ENCODE measurements around the gene F2.
"Not testable (repeated sequence)": the region's sequence is repeated elsewhere in the genome, so short reads cannot be mapped to it uniquely, and the experiment has no call there.

F2 gene

DNA sequence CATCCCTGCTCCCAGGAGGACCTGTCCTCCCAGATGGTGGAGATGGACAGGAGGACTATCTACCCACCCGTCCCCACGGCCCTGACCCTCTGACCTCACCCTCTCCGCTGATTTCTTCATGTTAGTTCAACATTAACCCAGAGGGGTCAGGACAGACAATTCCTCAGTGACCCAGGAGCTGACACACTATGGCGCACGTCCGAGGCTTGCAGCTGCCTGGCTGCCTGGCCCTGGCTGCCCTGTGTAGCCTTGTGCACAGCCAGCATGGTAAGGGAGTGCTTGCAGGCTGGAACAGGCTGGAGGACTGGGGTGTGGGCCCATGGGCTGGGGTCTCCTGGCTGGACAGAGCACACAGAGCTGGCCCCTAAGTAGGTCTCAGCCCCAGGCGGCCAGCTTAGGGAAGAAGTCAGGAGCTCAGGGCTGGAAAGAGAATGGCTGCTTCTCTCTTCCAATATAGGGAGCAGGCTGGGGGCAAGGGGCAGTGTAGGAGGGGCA lies at the start of gene F2:
Gene F2 (plus strand): TSS at position 166 of the 495 bp plus-strand sequence. CDS start 23 bp downstream, at position 189.
- no peak for DNase-seq

DNA sequence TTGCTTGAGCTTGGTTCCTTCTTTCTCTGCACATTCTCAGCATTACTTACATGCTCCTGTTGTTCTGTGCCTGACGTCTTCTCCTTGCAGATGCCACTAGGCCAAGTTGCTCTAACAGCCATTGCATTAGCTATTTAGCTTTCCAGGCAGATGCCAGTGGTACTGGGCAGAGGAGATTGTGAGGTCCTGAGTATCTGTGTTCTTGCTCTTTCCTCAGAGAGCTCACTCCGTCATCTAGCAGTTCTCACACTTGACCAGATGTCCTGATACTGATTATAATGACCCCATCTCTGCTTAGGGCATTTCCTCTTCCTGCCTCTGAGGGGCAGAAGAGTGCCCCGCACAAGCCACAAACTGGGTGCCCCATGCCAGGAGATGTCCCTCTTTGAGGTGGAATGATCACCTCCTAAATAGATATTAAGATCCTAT lies 49.3 kb upstream of the F2 start:
- no peak for DNase-seq

GRCh38 chr11:46670521-46670920 lies 48.5 kb upstream of the F2 start:
- not testable (repeated sequence) for DNase-seq

DNA sequence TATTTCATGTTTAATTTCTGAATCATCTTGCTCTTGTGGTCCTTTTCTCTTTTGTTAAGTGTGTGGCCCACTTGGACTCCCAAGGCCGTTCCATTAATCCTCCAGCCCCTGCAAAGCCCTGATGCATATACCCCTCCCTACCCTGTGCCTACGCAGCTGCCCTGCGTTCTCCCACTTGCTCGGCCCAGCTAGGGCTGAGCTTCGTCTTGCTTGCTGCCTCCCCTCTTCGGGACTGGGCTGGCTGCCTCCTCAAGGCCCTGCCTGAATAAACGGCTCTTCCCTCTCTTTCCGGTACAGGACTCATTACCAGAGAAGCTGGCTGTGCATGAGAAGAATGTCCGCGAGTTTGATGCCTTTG lies 47.1 kb upstream of the F2 start:
- no peak for DNase-seq

- DNase-seq = no peak
Measured at GRCh38 chr11:46672381-46672839, 46.6 kb upstream of the F2 start.

DNA sequence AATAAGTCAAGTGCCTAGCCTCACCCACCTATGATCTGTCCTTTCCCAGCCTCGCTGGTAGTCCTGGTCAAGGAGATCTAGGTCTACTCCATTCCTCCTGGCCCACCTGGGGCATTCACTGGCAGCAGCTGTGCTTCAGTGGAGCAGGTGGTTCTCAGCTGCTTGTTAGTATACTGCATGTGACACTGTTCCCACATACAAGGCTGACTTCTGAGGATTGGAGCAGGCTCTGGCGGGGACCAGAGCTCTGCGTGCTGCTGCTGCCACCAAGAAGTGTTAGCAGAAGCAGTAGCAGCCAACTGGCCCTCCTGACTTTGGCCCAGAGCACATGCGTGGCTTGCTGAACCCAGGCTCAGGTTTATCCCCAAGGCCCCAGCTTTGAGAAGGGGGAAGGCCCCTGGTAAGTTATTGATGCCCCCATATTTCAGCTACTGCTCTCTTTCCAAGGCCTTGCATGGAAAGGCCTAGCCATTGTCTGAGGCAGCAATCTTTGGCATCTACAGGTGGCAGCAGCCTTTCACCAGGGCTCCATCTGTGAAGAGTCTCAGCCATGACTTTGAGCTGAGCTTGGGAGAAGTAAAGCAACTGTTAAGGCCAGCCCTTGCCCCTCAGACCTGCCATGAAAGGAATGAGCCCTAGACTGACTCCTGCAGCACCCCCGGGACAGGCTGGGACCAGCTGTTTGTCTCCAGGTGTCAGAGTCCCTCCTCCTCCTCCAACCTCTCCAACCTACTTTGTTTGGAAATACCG lies 45.1 kb upstream of the F2 start:
- DNase-seq = no peak

DNA sequence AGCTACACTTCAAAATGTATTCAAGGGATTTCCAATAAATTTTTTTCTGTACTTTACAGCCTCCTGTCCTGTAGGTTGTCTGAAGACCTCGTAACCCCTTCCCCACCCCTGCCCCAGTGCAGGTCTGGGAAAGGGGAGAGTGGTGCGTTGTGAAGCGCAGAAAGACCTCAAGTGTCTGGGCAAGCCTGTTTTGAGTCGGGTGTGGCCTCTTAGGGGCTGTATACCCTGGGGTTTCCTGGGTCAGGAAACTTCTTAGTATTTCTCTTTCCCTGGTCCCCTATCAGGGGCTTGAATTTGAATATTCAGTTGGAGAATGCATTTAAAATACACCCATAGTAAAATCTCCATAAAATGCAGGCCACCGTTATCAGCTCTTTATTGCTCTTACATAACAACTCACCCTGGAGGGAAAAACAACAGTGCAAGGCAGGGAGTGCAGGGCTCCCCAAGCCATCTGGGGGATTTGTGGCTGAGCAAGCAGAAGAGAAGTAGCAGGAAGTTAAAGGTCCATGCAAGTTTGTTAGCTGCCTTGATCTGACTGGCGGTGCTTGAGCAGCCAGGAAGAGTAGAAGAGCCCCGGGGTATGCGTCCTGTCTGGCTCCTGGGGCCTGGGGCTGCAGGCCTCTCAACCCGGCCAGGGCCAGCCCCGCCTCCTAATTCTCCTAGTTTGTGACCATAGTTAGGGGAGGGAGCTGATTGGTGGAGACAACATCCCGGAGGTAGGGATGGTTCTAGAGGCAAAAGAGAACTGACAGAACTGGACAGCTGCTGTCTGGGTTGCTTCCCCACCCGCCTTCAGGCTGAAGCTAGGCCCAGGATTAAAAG lies 44.3 kb upstream of the F2 start:
- DNase-seq = no peak

DNA sequence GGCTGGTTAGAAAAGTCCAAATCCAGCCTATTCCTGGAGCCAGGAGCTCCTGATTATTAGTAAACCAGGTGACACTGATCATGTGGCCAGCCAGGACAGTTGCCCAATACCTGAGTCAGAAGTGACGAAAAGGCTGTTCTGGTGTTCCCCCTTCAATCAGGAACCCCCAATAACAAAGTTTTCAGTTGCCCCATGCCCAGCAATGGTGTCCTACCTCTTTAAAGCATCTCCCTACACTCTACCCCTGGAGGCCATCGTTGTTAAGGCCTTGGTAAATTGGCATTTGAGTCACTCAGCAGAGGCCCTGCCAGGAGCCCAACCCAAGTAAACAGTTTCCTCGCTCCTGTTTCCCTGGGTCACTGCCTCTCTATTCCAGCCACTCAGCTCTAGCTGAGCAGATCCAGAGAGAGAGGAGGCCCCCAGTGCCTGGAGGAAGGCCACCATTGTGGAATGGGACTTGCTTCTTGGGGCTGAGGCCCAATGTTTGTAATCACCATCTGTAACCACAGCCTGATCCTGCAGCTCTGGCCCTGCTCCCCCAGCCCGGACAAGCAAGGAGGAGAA lies 43.6 kb upstream of the F2 start:
- peak; percentile 51 for DNase-seq

DNA sequence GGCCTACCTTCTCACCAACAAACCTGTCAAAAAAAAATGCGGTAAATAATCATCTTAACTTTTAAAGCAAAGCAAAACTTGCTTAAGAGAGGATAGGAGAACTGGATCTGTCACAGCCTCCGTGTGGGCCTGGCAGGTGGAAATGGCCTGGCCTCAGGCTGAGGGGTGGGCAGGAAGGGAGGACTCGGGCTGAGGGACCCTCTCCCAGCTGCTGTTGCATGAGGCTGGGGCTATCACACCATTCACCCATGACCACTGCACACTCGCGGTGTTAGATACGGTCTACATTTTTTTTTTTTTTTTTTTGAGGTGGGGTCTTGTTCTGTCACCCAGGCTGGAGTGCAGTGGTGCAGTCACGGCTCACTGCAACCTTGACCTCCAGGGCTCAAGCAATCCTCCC lies 43.1 kb upstream of the F2 start:
- DNase-seq = no peak

GRCh38 chr11:46676436-46677158 lies 42.4 kb upstream of the F2 start:
- no peak for DNase-seq

DNA sequence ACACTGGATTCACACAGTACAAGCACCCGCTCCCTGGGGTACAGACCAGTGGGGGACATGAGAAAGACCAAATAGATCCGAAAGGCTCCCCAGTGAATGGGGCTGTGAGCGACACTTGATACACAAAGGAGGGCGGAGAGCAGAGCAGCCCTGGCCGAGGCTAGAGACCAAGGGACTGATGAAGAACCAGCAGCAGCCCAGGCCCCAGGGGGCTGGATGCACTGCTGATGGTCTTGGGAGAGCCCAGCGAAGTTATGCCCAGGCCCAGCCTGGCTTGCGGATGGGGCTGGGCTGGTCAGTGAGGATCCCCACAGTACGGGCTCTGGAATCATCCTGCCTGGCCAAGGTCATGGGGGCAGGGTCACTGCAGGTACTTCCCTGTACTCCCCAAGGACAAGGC lies 41.8 kb upstream of the F2 start:
- no peak for DNase-seq

DNA sequence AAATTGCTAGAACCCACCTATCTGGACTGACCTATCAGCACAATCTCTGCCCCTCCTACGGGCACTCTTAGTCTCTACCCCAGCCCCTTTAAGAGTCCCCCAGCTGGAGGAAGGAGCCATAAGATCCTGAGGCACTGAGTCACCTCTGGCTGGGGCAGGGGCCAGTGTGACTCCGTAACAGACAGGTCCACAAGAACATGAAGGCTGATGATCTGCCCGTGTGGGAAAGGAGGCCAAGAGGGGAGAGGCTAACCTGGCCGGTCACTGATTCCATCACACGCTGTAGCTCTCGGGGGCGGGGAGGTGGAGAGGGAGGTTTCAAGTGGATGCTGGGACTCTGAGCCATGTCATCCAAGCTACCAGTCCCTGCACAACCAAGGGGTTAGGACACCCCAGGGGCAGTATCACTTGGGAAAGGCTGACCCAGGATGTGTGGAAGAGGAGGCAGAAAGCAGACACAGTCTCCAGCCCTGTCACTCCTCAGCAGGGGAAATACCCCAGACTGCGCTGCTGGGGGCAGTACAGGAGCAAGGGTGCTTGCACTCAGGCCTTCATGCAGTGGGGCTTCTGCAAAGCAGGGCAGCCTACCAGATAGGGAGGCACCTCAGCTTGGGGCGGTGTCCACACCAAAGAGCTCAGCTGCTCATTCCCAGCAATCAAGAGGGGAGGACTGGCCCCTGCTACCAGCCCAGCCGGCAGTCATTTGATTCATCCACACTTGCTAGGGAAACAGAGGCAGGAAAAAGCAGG lies 40.8 kb upstream of the F2 start:
- no peak for DNase-seq

DNA sequence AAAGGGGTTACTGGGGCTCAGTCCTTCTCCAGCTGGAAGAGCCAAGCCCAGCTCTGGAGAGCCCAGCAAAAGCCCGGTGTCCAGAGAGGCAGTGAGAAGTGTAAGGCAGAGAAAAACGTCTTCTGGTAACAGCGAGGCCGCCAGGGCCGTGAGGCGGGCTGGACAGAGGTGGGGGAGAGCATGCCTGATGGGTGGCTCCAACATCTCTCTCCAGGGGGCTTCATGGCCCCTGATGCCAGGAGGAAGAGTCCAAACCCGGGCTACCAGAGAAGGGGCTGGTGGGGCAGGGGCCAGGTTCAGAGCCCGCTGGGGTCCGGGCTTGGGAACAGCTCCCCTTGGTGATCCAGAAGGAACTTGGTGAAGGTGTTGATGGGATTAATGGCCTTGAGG lies 40.3 kb upstream of the F2 start:
- no peak for DNase-seq

DNA sequence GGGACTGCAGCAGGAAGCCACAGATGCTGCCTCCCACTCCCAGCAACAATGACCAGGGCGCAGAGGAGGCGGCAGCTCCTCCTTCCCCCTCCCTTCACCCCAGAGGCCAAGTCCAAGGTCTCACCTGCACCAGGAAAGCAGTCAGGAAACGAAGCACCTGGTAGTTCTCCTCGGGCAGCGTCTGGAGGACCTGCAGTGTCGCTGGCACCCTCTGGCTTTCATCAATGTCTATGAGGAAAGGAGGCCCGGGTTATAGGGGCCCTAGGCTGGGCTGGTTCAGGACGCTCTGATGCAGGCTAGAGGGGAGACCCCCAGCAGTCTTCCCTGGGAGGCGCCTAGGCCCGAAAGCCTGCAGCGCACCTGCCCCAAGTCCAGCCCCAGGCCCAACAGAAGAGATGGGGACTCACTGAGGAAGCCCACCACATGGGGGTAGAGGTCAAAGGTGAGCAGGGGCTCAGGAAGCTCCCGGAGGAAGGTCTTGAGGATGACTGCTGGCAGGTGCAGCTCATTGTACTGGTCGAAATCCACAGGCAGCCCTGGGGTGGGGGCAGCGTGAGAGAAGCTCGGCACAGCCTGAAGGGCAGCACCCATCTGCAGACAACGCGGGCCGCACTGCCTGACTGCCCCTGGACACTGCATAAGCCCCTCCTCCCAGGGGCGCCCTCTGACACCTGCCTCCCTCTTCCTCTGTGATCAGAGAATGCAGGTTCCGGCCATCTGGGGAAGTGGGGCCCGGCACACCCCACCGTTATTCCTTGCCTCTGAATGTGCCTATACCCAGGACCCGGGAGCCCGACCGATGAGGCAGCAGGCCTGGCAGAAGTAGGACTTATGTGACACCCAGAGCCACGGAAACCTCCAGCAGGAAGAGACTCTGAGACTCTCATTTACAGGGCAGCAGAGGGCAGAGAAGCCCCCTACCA lies 39.5 kb upstream of the F2 start:
- DNase-seq = no peak

DNA sequence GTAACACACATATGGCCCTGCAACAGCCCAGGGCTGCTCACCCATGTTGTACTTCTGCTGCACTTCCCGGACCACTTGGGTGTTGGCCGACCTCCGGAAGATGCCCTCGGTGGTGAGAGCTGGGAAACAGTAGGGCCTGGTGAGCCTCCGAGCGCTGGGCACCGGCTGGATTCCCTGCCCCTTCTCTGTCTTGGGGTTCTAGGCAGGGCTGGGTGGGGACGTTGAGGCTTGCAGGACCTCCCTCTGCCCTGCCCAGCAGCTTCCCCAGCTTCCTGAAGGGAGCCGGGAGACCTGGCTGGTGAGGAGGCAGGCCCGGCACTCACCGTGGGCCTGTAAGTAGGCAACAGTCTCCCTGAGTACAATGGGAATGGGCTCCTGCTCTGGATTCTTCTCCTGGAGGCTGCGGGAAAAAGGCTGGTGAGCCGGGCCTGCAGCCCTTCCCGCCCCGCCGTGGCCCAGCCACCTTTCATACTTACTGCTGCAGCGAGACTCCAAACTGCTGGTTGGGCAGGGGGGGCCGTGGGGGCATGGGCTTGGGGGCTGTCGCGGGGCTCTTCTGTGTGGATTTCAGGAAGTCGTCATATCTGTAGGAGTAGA lies 38.8 kb upstream of the F2 start:
- no peak for DNase-seq

DNA sequence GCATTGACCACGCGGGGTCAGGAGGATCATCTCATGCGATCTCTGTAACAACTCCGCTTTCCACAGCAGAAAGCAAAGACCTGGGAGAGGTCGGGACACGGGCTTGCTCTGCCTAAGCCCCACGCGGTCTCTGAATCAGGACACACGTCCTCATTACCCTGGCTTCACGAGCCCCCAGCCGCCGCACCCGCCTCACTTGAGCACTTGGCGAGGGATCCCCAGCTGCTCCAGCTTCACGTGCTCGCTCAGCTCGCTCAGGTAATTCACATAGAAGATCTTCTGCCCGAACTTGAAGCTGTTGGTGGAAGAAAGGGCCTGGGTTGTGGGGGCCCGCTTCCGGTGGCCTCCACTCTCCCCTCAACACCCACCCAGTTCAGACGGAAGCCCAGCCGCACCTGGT lies 38.2 kb upstream of the F2 start:
- DNase-seq = no peak

- DNase-seq = no peak
Measured at GRCh38 chr11:46681814-46682213, 37.2 kb upstream of the F2 start.

DNA sequence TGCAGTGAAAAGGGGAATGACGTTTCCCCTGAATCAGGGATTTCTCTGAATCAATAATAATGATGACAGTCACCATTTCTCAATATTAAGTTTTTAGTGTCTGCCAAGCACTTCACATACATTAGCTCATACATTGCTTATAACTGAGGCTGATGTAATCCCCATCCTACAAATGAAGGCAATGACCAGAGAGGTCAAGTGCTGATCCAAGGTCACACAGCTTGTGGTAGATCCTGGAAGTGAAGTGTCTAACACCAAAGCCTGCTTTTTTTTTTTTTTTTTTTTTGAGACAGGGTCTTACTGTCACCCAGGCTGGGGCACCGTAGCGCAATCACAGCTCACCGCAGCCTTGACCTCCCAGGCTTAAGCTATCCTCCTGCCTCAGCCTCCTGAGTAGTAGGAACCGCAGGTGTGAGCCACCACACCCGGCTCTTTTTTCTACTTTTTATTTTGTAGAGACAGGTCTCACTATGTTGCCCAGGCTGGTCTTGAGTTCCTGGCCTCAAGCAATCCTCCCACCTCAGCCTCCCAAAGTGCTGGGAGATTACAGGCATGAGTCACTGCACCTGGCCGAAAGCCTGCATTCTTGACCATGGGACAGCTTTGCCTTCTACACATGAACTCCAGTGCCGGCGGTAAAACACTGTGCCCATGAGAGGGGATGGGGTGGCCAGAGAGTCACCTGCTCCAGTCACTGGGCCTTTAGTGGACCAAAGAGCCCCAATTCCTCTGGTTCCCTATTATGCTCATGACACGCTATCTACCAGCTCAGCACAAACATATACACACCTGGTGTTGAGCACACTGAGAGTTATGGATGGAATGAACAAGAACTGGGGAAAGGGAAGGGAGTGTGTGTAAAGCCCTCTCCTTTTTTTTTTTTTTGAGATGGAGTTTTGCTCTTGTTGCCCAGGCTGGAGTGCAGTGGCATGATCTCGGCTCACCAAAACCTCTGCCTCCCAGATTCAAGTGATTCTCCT lies 36.0 kb upstream of the F2 start:
- DNase-seq = no peak

- no peak for DNase-seq
Measured at GRCh38 chr11:46684367-46684766, 34.6 kb upstream of the F2 start.

Measured in amniotic stem cell (primary cell).